GM10847 (cell line): Measurements from ENCODE around the gene LPP.

Experiments used
- POLR2A ChIP-seq: IDR thresholded peaks from 2 replicates; pipeline ENCODE4 v1.6.1; 2011; ENCODE audit not compliant: insufficient read length; ENCODE audit errors: extremely low read depth

The LPP gene

GRCh38 chr3:188568736-188569135, 414.8 kb downstream of the LPP start:
- TF ChIP-seq POLR2A = no peak

GRCh38 chr3:188571531-188572095, 417.7 kb downstream of the LPP start:
- no peak for TF ChIP-seq POLR2A

GRCh38 chr3:188573291-188573940, 419.5 kb downstream of the LPP start:
- no peak for TF ChIP-seq POLR2A

- no peak for TF ChIP-seq POLR2A
Observed at GRCh38 chr3:188573956-188574355, 420.0 kb downstream of the LPP start.

- no peak for TF ChIP-seq POLR2A
Observed at GRCh38 chr3:188574885-188575284, 420.9 kb downstream of the LPP start.

- no peak for TF ChIP-seq POLR2A
Observed at GRCh38 chr3:188575501-188575900, 421.5 kb downstream of the LPP start.

GRCh38 chr3:188577539-188577938, 423.6 kb downstream of the LPP start:
- no peak for TF ChIP-seq POLR2A

- TF ChIP-seq POLR2A = no peak
Observed at GRCh38 chr3:188578576-188579363, 424.8 kb downstream of the LPP start.

- TF ChIP-seq POLR2A = no peak
Observed at GRCh38 chr3:188580223-188580622, 426.3 kb downstream of the LPP start.

- no peak for TF ChIP-seq POLR2A
Observed at GRCh38 chr3:188580659-188581058, 426.7 kb downstream of the LPP start.

GRCh38 chr3:188581365-188581764, 427.4 kb downstream of the LPP start:
- no peak for TF ChIP-seq POLR2A

- no peak for TF ChIP-seq POLR2A
Observed at GRCh38 chr3:188581792-188582191, 427.8 kb downstream of the LPP start.

GRCh38 chr3:188583341-188584161, 429.6 kb downstream of the LPP start:
- TF ChIP-seq POLR2A = no peak

GRCh38 chr3:188584162-188584529, 430.2 kb downstream of the LPP start:
- TF ChIP-seq POLR2A = no peak

- no peak for TF ChIP-seq POLR2A
Observed at GRCh38 chr3:188584958-188585689, 431.2 kb downstream of the LPP start.

- no peak for TF ChIP-seq POLR2A
Observed at GRCh38 chr3:188589071-188589470, 435.1 kb downstream of the LPP start.
